HG03442 (cell line): Measurements from ENCODE around the gene FOXG1.
A peak's percentile ranks its signal among the peaks of the same experiment; 100 is the strongest.

Experiments
- ATAC-seq: cut with Tn5 transposase; IDR thresholded peaks from one replicate; pipeline ENCODE4 v1.9.1; 2021; ENCODE audit warnings: mild to moderate bottlenecking, moderate library complexity; ENCODE audit not compliant: unreplicated experiment

Gene FOXG1

DNA sequence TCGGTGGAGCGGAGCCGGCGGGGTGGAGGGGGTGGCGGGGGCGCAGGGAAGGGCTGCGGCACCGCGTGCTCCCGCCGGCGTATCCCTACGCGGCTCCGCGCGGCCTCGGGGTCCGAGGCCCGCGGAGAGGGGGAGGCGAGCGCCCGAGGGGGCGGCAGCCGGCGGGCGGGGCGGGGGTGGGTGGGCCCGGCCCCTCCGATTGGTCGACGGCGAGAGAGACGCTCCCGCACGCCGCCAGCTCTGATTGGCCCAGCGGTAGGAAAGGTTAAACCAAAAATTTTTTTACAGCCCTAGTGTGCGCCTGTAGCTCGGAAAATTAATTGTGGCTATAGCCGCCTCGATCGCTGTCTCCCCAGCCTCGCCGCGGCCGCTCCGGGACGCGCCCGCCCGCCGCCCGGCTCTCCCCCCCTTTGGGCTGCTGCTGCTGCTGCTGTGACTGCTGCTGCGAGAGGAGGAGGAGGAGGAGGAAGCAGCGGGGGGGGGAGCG is at the start of gene FOXG1:
Gene FOXG1, plus strand, starts transcription at position 319 of the 487 bp plus-strand sequence. CDS start 493 bp downstream, outside the sequence.
- ATAC-seq: peak; percentile 57

DNA sequence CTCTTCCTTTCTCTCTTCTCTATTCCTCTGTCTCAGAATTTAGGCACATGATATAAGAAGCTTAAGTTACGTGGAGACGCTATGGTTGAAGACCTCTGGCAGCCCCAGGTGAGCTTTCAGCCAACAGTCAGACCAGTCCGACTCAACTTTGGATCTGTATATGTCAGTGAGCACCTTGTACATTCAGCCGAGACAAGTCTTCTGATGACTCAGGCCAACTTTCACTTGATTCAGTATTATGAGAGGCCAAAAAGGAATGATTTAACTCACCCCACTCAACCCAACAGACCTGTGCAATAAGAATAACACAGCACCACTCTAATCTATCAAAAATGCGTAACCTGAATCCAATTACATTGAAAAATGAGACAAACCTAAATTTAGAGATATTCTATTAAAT is 47.5 kb upstream of the FOXG1 start:
- no peak for ATAC-seq

- ATAC-seq: no peak
Observed at GRCh38 chr14:28731358-28731757, 35.2 kb upstream of the FOXG1 start.

- no peak for ATAC-seq
Observed at GRCh38 chr14:28742171-28742846, 24.3 kb upstream of the FOXG1 start.

DNA sequence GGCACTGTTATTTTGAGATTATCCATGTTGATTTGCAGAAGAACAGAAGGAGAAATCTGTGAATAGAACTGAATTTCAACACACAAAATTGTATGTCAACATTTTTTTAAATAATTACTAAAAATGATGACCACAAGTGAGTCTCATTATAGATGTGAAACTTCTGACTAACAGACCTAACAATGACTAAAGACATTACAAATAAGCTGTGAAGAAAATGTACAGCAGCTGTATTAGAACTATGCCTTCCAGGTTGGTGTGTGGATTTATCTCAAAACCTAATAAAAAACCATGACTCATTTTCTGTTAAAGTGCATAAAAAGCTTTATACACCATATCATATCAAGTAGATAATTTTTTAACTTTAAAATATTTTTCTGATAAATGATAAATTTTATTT is 22.5 kb upstream of the FOXG1 start:
- ATAC-seq: no peak

GRCh38 chr14:28745176-28745575 is 21.4 kb upstream of the FOXG1 start:
- ATAC-seq: no peak

DNA sequence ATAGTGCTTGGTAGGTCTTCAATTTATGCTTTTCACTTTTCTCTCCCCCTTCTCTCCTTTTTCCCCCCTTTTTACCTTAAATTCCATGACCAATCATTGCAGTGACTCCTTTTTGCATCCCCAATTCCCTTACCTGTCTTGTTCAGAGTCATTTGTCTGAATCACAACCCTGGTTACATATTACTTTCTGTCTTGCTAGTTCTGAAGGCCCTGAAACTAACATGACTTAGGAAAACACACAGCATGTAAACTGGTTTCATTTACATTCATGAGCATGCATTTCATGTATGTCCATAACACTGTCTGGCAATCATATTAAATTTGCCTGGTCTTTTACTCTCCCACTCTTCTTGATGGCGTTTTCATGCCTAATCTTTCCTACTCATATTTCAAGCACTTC is 20.3 kb upstream of the FOXG1 start:
- ATAC-seq: no peak

DNA sequence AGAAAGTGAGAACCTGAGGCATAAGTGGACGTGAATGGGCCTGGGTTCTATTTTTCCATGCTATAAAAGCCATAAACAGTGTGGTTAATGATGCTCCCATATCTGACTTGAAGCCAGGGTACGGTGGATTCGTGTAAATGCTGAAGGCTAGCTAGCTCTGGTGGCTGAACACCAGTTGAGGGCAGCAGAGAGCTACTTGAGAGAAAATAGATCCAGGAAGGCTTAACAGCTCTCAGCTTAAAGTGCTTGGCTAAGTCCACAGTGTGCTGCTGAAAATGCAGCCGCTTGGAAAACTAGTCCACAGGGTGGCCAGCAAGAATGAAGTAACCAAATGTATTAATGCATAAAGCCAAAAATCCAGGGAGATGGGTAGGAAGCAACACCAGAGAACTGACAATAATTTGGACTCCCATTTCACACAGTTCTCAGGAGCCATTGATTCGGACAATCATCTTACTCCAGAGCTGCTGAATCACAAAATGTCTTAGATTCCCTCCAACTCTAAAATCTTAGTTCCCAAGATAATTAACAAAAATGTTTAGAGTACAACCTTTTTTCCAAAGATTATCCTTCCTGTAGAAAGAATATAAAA is 15.0 kb upstream of the FOXG1 start:
- ATAC-seq: peak; percentile 80

GRCh38 chr14:28754209-28754985 is 12.2 kb upstream of the FOXG1 start:
- ATAC-seq: no peak

DNA sequence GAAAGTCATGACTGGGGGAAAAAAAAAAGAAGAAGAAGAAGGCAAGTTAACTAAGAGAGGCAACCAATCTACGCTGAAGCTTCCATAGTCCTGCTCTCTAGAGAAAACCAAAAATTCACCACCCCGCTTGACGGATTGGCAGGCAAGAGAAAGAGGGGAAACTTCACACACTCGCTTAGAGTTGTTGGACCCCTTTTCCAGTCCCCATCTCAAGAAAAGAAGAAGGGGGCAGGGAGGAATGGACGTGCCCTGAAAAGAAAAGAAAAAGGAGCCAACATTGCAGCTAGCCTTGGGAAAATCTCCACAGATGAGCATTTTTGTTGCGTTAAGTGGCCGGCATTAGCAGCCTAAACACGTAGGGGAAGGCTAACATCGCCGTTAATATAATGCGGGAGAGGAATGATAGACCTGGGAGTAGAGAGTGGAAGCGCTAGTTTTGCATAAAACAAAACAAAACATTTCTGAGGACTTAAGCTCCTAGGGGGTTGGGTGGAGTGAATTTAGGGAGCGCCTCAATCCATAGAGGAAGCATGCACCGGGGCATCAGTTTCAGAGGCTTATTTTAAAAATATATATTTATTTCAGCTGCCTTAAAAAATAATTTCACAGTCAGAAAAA is 11.3 kb upstream of the FOXG1 start:
- no peak for ATAC-seq

- no peak for ATAC-seq
Observed at GRCh38 chr14:28755884-28756268, 10.7 kb upstream of the FOXG1 start.

DNA sequence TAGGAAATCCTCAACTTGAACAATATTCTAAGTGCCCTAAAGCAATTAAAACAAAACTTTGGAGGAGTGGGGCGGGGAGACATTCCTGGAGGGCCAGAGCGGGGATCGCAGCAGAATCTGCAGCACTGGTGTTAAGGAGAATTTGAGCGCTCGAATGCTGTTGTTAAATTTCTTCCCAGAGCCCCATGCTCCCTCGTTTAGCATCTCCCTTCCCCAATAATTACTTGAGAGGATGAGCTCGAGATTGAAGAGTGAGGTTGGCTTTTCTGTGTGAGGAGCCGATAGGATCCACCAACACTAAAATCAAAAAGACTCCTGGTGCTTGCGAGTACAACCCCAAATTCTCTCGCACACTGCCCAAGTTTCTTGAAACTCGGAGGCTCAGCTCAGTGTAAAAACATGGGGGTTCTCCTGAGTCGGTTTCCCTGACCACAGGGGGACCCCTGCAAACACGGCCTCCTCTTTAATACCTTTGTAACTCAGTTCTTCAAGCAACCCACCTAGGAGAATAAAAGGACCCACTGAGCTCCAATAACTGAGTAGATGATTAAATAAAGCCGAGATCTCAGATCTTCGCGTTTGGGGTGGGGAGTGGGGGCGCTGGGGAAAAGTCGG is 10.2 kb upstream of the FOXG1 start:
- no peak for ATAC-seq

DNA sequence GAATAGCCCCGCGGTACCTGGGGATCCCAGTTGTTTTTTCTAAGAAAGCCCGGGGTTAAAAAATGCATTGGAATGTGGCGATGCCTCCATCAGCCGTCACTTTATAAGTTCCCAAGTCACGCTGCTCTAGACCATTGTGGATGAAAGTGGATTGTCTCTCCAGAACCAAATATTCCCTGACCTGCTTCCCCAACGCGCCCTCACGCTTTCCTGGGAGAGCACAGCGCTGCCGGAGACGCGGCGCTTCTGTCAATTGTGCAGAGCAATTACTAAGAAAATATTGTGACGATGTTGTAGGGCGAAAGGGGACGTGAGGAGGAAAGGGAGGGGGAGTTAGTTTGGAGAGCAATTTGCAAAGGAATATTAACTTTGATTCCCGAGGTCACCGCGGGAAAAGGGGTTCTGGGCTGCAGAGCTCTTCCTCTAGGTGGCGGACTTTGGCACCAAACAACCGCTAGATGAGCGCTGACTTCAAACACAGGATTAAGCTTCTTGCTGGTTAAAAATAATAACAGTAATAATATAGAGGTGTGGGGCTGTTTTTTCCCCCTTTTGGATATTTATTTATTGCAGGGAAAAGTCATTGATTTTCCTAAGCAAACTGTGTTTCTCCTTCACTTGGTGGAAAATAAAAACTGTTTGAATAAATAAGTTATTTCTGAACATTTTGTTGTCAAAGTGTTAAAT is 9.6 kb upstream of the FOXG1 start:
- ATAC-seq: no peak

DNA sequence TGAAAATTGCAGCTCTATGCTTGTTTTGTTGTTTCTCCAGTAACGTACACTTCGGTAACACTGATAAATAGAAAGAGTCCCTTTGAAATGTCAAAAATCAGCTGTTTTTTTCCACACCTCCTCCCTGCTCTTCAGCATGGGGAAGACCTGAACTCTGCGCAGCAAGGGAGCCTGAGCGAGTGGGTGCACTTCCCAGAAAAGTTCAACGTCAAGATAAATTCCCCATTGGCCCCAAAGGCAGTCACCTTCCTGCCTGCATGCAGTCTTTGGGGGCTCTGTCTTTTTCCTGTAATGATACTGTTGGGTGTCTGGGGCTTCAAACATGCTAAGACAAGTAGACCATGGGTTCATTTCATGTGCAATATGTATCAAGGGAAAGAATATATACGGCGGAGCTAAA is 8.8 kb upstream of the FOXG1 start:
- no peak for ATAC-seq

DNA sequence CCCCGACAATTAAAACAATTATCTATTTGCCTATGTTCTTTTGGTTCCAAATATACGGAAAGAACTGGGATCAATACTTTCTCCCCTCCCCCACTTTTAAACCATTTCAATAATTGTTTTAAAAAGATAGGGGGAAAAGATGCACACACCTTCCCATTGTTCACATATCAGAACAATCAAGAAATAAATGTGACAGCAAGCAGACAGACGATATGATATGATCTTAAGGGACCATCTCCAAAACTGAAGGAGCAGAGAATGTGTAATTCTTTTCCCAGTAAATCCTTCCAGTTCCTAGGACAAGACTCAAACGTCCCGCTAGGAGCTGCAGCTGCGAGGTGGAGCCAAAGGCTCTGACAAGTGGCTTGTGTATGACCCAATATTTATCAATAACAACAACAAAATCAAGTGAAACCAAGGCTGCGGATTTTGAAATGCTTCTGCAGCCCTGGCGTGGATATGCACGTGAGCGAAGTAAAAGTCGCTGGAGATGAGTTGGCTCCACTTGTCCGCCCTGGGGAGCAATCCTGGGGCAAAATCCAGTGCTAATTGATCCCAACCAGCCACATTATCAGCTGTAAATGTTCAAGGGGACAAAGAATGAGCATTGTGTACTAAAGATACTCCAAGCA is 8.2 kb upstream of the FOXG1 start:
- no peak for ATAC-seq

DNA sequence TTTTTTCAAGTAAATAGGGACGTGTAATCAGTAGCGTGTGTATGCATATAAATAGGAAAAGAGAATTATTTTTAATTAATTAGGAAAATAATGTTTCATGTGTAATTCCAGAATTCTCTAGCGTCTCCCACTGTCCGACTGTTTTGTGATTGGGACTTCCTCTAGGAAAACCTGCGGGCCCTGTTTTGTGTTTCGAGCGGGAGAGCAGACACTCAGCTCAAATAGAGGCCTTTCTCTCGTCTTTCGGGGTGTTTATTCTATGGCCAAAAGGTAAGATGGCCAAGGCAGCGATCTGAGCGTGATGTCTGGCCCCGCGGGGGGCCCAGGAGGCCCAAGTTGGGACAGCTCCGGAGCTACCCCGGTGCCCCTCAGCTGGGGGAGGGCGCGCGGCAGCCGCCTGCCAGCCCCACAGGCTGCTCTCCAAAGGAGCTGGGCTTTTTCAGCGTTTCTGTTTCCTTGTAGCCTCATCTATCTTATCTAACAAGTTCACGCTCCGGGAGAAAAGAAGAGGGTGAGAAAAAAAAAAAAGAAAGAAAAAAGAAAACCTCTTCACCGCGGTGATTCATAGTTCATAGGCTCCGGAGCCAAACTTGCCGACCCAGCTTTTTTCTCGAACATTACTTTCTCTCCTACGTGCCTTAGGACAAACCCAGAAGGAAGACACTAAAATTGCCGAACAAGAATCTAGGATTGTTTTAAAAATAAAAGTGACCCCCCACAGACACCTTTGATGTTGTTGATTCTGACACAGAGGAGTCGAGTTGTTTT is 7.5 kb upstream of the FOXG1 start:
- no peak for ATAC-seq

DNA sequence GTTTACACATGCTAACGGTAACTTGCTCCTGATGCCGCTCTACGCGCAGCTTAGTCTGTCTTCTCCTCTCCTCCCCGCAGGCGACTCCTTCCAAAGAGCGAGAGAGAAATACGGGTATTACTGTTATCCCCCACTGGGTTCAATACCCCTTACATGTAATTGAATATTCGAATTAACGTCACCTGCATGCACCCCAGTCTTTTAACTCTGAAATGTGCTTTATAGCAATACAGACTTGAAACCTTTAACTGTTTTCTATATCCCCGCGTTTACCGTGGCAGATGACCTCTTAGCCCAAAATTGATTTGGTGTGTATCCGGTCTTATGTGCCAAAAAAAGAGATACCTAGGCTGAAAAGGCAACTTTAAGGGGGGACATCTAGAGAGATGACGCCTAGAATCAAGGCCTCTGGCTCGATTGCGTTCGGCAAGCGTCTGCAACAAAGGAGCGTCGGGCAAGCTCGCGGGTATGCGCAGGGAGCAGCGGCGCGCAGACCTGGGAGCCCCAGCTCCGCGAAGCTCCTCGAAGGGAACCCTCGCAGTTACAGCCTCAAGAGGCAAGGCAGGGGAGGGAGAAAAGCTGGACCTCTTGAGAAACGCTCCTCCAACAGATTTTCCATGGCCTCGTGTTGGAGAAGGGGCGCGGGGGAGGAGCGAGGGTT is 6.8 kb upstream of the FOXG1 start:
- ATAC-seq: no peak

- no peak for ATAC-seq
Observed at GRCh38 chr14:28760431-28760996, 6.1 kb upstream of the FOXG1 start.
